H9 (cell line): ENCODE data around the gene FBLL1. TPM values are rescaled to one million over a fixed set of nuclear protein-coding genes. Genes with fewer than 3 reads are reported as not detected.

Experiments
- DNase-seq: peaks from one replicate; pipeline ENCODE4 v3.0.0-alpha.2; 2017
- H2AFZ ChIP-seq: one replicate; pipeline ENCODE4 v1.6.1; 2013; ENCODE audit warnings: mild to moderate bottlenecking, low read length, control low read depth, moderate library complexity
- H2AK5ac ChIP-seq: 2 replicates; pipeline ENCODE4 v1.6.1; 2013; ENCODE audit warnings: low read length, control low read depth, mixed read lengths; ENCODE audit not compliant: insufficient read length
- H2BK120ac ChIP-seq: one replicate; pipeline ENCODE4 v1.6.1; 2013; ENCODE audit warnings: low read depth, mild to moderate bottlenecking, low read length, control low read depth, inconsistent platforms; ENCODE audit not compliant: poor library complexity, severe bottlenecking
- H2BK12ac ChIP-seq: 2 replicates; pipeline ENCODE4 v1.6.1; 2013; ENCODE audit warnings: low read length, control low read depth, mixed read lengths, low read depth; ENCODE audit not compliant: insufficient read length
- H2BK15ac ChIP-seq: 2 replicates; pipeline ENCODE4 v1.6.1; 2013; ENCODE audit warnings: low read depth, low read length, control low read depth
- H2BK20ac ChIP-seq: one replicate; pipeline ENCODE4 v1.6.1; 2013; ENCODE audit warnings: low read depth, mild to moderate bottlenecking, low read length, control low read depth, inconsistent platforms; ENCODE audit not compliant: poor library complexity, severe bottlenecking
- H2BK5ac ChIP-seq: 2 replicates; pipeline ENCODE4 v1.6.1; 2013; ENCODE audit warnings: low read length, control low read depth, mixed read lengths; ENCODE audit not compliant: insufficient read length
- H3K14ac ChIP-seq: 2 replicates; pipeline ENCODE4 v1.6.1; 2013; ENCODE audit warnings: low read length, control low read depth; ENCODE audit not compliant: insufficient read depth
- H3K18ac ChIP-seq: 2 replicates; pipeline ENCODE4 v1.6.1; 2013; ENCODE audit warnings: low read depth, mild to moderate bottlenecking, mixed read lengths, low read length, control low read depth; ENCODE audit not compliant: insufficient read length
- H3K23ac ChIP-seq: 2 replicates; pipeline ENCODE4 v1.6.1; 2013; ENCODE audit warnings: low read length, control low read depth, mixed read lengths, low read depth; ENCODE audit not compliant: insufficient read length
- H3K23me2 ChIP-seq: 2 replicates; pipeline ENCODE4 v1.6.1; 2013; ENCODE audit warnings: low read depth, mild to moderate bottlenecking, mixed read lengths, low read length, control low read depth; ENCODE audit not compliant: insufficient read length, poor library complexity, severe bottlenecking
- H3K27ac ChIP-seq: 2 replicates; pipeline ENCODE4 v1.5.1; 2013; ENCODE audit warnings: low read length, control low read depth, mixed read lengths, low read depth; ENCODE audit not compliant: insufficient read length
- H3K27me3 ChIP-seq: 2 replicates; pipeline ENCODE4 v1.6.1; 2013; ENCODE audit warnings: low read length, control low read depth, inconsistent platforms; ENCODE audit not compliant: insufficient read depth
- H3K4ac ChIP-seq: 2 replicates; pipeline ENCODE4 v1.6.1; 2013; ENCODE audit warnings: low read depth, mild to moderate bottlenecking, control low read depth, inconsistent platforms, low read length, moderate library complexity
- H3K4me1 ChIP-seq: 2 replicates; pipeline ENCODE4 v1.6.1; 2013; ENCODE audit warnings: low read length, control low read depth, inconsistent platforms; ENCODE audit not compliant: insufficient read depth
- H3K4me2 ChIP-seq: 2 replicates; pipeline ENCODE4 v1.6.1; 2013; ENCODE audit warnings: low read length, control low read depth, mixed read lengths; ENCODE audit not compliant: insufficient read length, insufficient read depth
- H3K56ac ChIP-seq: 2 replicates; pipeline ENCODE4 v1.6.1; 2013; ENCODE audit warnings: low read depth, mild to moderate bottlenecking, mixed read lengths, low read length, control low read depth; ENCODE audit not compliant: insufficient read length
- H3K79me1 ChIP-seq: 2 replicates; pipeline ENCODE4 v1.6.1; 2013; ENCODE audit warnings: low read depth, mild to moderate bottlenecking, moderate library complexity, low read length, control low read depth, inconsistent platforms; ENCODE audit not compliant: insufficient read depth, poor library complexity, severe bottlenecking
- H3K79me2 ChIP-seq: 2 replicates; pipeline ENCODE4 v1.6.1; 2013; ENCODE audit warnings: low read length, control low read depth, inconsistent platforms; ENCODE audit not compliant: insufficient read depth
- H3K9ac ChIP-seq: 2 replicates; pipeline ENCODE4 v1.6.1; 2013; ENCODE audit warnings: low read length, control low read depth, mixed read lengths; ENCODE audit not compliant: insufficient read length; ENCODE audit errors: extremely low read depth
- H3K9me3 ChIP-seq: one replicate; pipeline ENCODE4 v1.6.1; 2013; ENCODE audit warnings: low read depth, low read length, inconsistent platforms; ENCODE audit not compliant: control insufficient read depth
- H3T11ph ChIP-seq: one replicate; pipeline ENCODE4 v1.6.1; 2013; ENCODE audit warnings: mild to moderate bottlenecking, low read length, control low read depth, inconsistent platforms
- H4K20me1 ChIP-seq: one replicate; pipeline ENCODE4 v1.6.1; 2013; ENCODE audit not compliant: control insufficient read depth, insufficient read length, insufficient read depth
- H4K5ac ChIP-seq: 2 replicates; pipeline ENCODE4 v1.6.1; 2013; ENCODE audit warnings: low read depth, mild to moderate bottlenecking, mixed read lengths, low read length, control low read depth; ENCODE audit not compliant: insufficient read length
- H4K8ac ChIP-seq: replicated peaks from 2 replicates; pipeline ENCODE4 v1.6.1; 2013; ENCODE audit warnings: low read length, control low read depth, mixed read lengths, low read depth; ENCODE audit not compliant: insufficient read length
- H4K91ac ChIP-seq: 2 replicates; pipeline ENCODE4 v1.6.1; 2013; ENCODE audit warnings: low read depth, mild to moderate bottlenecking, moderate library complexity, mixed read lengths, low read length, control low read depth; ENCODE audit not compliant: insufficient read length
- H3K27ac Mint-ChIP-seq, 3 experiments: 2 replicates in 2 of 3; 3 replicates in 1 of 3; pipeline ENCODE4 v1.8.0; 2020 to 2021; ENCODE audit warnings: mixed read lengths in 3 of 3, mild to moderate bottlenecking in 1 of 3, moderate library complexity in 1 of 3
- H3K27me3 Mint-ChIP-seq: 2 replicates; pipeline ENCODE4 v1.8.0; 2021; ENCODE audit warnings: low read depth, mild to moderate bottlenecking, moderate library complexity, mixed read lengths
- H3K36me3 Mint-ChIP-seq, 3 experiments: 2 replicates in 2 of 3; 3 replicates in 1 of 3; pipeline ENCODE4 v1.8.0; 2020 to 2021; ENCODE audit warnings: low read depth in 3 of 3, mixed read lengths in 3 of 3; ENCODE audit not compliant: insufficient read depth in 1 of 3
- H3K4me1 Mint-ChIP-seq, 2 experiments: 2 replicates each; pipeline ENCODE4 v1.8.0; 2020; ENCODE audit warnings: mixed read lengths in 2 of 2
- H3K4me3 Mint-ChIP-seq, 2 experiments: 2 replicates in 1 of 2; 3 replicates in 1 of 2; pipeline ENCODE4 v1.8.0; 2020 to 2021; ENCODE audit warnings: mild to moderate bottlenecking in 2 of 2, mixed read lengths in 2 of 2, moderate library complexity in 1 of 2
- H3K9me3 Mint-ChIP-seq, 2 experiments: 2 replicates in 1 of 2; 3 replicates in 1 of 2; pipeline ENCODE4 v1.8.0; 2020; ENCODE audit warnings: mild to moderate bottlenecking in 2 of 2, mixed read lengths in 2 of 2, moderate library complexity in 1 of 2
- CTCF ChIP-seq: fragments of 200-600 bp; sonication (generic); conservative IDR thresholded peaks from 3 replicates; pipeline ENCODE4 v1.8.0; 2021; ENCODE audit warnings: antibody characterized with exemption, mild to moderate bottlenecking
- WGBS: extraction: QIAGEN DNeasy Blood & Tissue Kit; methylation state at CpG from one replicate; pipeline ENCODE4 v1.1.7; 2013; ENCODE audit warnings: missing lambda C conversion rate, low lambda C conversion rate, mixed read lengths; ENCODE audit not compliant: insufficient read length; ENCODE audit errors: extremely low coverage; 5-methylcytosine and 5-hydroxymethylcytosine counted together
- total RNA-seq: library from RNA; stranded (reverse); gene quantifications from 2 replicates; pipeline ENCODE4 v1.2.1, GENCODE V29; 2021

FBLL1 gene
- total RNA-seq, 1 experiment from 2014 or later = 3.6 TPM

- no peaks in the 10 kb centered on the region for H3K79me2 ChIP-seq
- no peak overlapping the region for H3K4me3 Mint-ChIP-seq
- WGBS = no CpG with 5 or more reads among the region's 1 CpG
- H2BK5ac ChIP-seq = no peak overlapping the region
- no peak overlapping the region for H3K9ac ChIP-seq
- no peak overlapping the region for H2BK12ac ChIP-seq
- H3K4me2 ChIP-seq = no peak overlapping the region
- H3K18ac ChIP-seq = no peak overlapping the region
- H3K23me2 ChIP-seq = no peaks in the 10 kb centered on the region
- H3K9me3 ChIP-seq = no peaks in the 10 kb centered on the region
- H2BK20ac ChIP-seq = no peak overlapping the region
- no peak overlapping the region for H2AFZ ChIP-seq
- no peak for DNase-seq
- H2AK5ac ChIP-seq = no peak overlapping the region
- H3K4me1 Mint-ChIP-seq = no peaks in the 10 kb centered on the region
- H4K20me1 ChIP-seq = no peaks in the 10 kb centered on the region
- no peak overlapping the region for H3K23ac ChIP-seq
- H3K14ac ChIP-seq = no peak overlapping the region
- no peak overlapping the region for H2BK120ac ChIP-seq
- no peak overlapping the region for H4K91ac ChIP-seq
- no peaks in the 10 kb centered on the region for H3K4me1 ChIP-seq
- no peak overlapping the region for H4K5ac ChIP-seq
- no peak overlapping the region for H3K56ac ChIP-seq
- no peaks in the 10 kb centered on the region for H3K27me3 ChIP-seq
- H3K4ac ChIP-seq = no peak overlapping the region
- H4K8ac ChIP-seq = no peak overlapping the region
- no peak overlapping the region for H3T11ph ChIP-seq
- H3K36me3 Mint-ChIP-seq = peaks cover 40 to 65% (median 54%) of the 10 kb centered on the region in 3 experiments
- H3K79me1 ChIP-seq = peaks cover 6% of the 10 kb centered on the region
- no peak overlapping the region for H3K27ac ChIP-seq
- H3K9me3 Mint-ChIP-seq = no peaks in the 10 kb centered on the region
- H3K27me3 Mint-ChIP-seq = no peaks in the 10 kb centered on the region
- no peak overlapping the region for H2BK15ac ChIP-seq
- TF ChIP-seq CTCF = no peak
- no peak overlapping the region for H3K27ac Mint-ChIP-seq
Measured at GRCh38 chr5:168552146-168552545, 23.0 kb downstream of the FBLL1 start.
